ENCODE results near the gene ZNF536. TPM values are rescaled to one million over a fixed set of nuclear protein-coding genes. Genes with fewer than 3 reads are reported as not detected.

ZNF536 gene
- total RNA-seq, 1 experiment from 2014 or later = not detected

GRCh38 chr19:30606114-30607050, 234.2 kb downstream of the ZNF536 start:
- H2BK15ac ChIP-seq (ENCODE audit: low read depth, low read length) = no peak overlapping the region
- Mint-ChIP-seq H3K27me3 (ENCODE audit: low read depth) (peaks cover 2% of the 10 kb centered on the region), H3K36me3 (ENCODE audit: insufficient read depth in 1 of 3, low read depth in 3 of 3) (no peaks in the 10 kb centered on the region; a peak in 1 of 7 replicates), H3K27ac (no peak overlapping the region; a peak in 1 of 7 replicates), H3K4me1 (no peaks in the 10 kb centered on the region), H3K9me3 (no peaks in the 10 kb centered on the region), H3K4me3 (no peak overlapping the region)
- no peak overlapping the region for H3K9ac ChIP-seq (ENCODE audit: extremely low read depth, insufficient read length, low read length)
- H3K4ac ChIP-seq (ENCODE audit: low read depth, low read length) = no peak overlapping the region
- no peaks in the 10 kb centered on the region for H3K4me1 ChIP-seq (ENCODE audit: insufficient read depth, low read length)
- no peak overlapping the region for H3K18ac ChIP-seq (ENCODE audit: insufficient read length, low read depth, low read length)
- H4K20me1 ChIP-seq (ENCODE audit: control insufficient read depth, insufficient read depth, insufficient read length) = no peaks in the 10 kb centered on the region
- no peak overlapping the region for H3K56ac ChIP-seq (ENCODE audit: insufficient read length, low read depth, low read length)
- no peak overlapping the region for H3T11ph ChIP-seq (ENCODE audit: low read length)
- H4K91ac ChIP-seq (ENCODE audit: insufficient read length, low read depth, low read length) = no peak overlapping the region
- no peak overlapping the region for H4K5ac ChIP-seq (ENCODE audit: insufficient read length, low read depth, low read length)
- H2AFZ ChIP-seq (ENCODE audit: low read length) = no peak overlapping the region
- no peak overlapping the region for H2BK12ac ChIP-seq (ENCODE audit: insufficient read length, low read depth, low read length)
- no peaks in the 10 kb centered on the region for H3K9me3 ChIP-seq (ENCODE audit: control insufficient read depth, low read depth, low read length)
- no peak overlapping the region for H2BK120ac ChIP-seq (ENCODE audit: low read depth, low read length, poor library complexity, severe bottlenecking)
- H4K8ac ChIP-seq (replicated peaks; ENCODE audit: insufficient read length, low read depth, low read length) = no peak overlapping the region
- no peaks in the 10 kb centered on the region for H3K27me3 ChIP-seq (ENCODE audit: insufficient read depth, low read length)
- H3K4me2 ChIP-seq (ENCODE audit: insufficient read depth, insufficient read length, low read length) = no peak overlapping the region
- H3K79me2 ChIP-seq (ENCODE audit: insufficient read depth, low read length) = no peaks in the 10 kb centered on the region
- no peaks in the 10 kb centered on the region for H3K23me2 ChIP-seq (ENCODE audit: insufficient read length, low read depth, low read length, poor library complexity, severe bottlenecking)
- H3K79me1 ChIP-seq (ENCODE audit: insufficient read depth, low read depth, low read length, poor library complexity, severe bottlenecking) = no peaks in the 10 kb centered on the region
- H2BK20ac ChIP-seq (ENCODE audit: low read depth, low read length, poor library complexity, severe bottlenecking) = no peak overlapping the region
- H3K14ac ChIP-seq (ENCODE audit: insufficient read depth, low read length) = no peak overlapping the region
- TF ChIP-seq, protein P1, sequence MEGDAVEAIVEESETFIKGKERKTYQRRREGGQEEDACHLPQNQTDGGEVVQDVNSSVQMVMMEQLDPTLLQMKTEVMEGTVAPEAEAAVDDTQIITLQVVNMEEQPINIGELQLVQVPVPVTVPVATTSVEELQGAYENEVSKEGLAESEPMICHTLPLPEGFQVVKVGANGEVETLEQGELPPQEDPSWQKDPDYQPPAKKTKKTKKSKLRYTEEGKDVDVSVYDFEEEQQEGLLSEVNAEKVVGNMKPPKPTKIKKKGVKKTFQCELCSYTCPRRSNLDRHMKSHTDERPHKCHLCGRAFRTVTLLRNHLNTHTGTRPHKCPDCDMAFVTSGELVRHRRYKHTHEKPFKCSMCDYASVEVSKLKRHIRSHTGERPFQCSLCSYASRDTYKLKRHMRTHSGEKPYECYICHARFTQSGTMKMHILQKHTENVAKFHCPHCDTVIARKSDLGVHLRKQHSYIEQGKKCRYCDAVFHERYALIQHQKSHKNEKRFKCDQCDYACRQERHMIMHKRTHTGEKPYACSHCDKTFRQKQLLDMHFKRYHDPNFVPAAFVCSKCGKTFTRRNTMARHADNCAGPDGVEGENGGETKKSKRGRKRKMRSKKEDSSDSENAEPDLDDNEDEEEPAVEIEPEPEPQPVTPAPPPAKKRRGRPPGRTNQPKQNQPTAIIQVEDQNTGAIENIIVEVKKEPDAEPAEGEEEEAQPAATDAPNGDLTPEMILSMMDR (conservative IDR thresholded peaks at IDR 0.05) = no peak
- H3K23ac ChIP-seq (ENCODE audit: insufficient read length, low read depth, low read length) = no peak overlapping the region
- no peak overlapping the region for H2AK5ac ChIP-seq (ENCODE audit: insufficient read length, low read length)
- WGBS (ENCODE audit: extremely low coverage, insufficient read length, low lambda C conversion rate) = no CpG with 5 or more reads among the region's 8 CpGs
- H3K27ac ChIP-seq (ENCODE audit: insufficient read length, low read depth, low read length) = no peak overlapping the region
- no peak overlapping the region for H2BK5ac ChIP-seq (ENCODE audit: insufficient read length, low read length)
- no peak for DNase-seq

Data from H9 (cell line).